ENCODE results near the gene IL23A.
A peak's percentile ranks its signal among the peaks of the same experiment; 100 is the strongest.

IL23A gene

GRCh38 chr12:56338308-56339157, at the start of gene IL23A:
Gene IL23A, plus strand, starts transcription at chr12:56338884. Its CDS starts 161 bp downstream, at chr12:56339045.
- in situ Hi-C loops (cut with MboI; ENCODE audit: low sequenced_read_pairs, unreplicated experiment), result no loop called here
- DNase-seq (ENCODE audit: low spot score), result peak; percentile 75
- no peak for TF ChIP-seq CTCF (IDR thresholded peaks at IDR 0.05; ENCODE audit: borderline replicate concordance, control extremely low read depth, extremely low read depth, insufficient read depth, missing control alignments)

- in situ Hi-C loops (cut with MboI; ENCODE audit: low sequenced_read_pairs, unreplicated experiment), result no loop called here
These were observed 44.9 kb upstream of the IL23A start for GRCh38 chr12:56293795-56294194.

GRCh38 chr12:56296295-56296694, 42.4 kb upstream of the IL23A start:
- DNase-seq (ENCODE audit: low spot score), result no peak
- in situ Hi-C loops (cut with MboI; ENCODE audit: low sequenced_read_pairs, unreplicated experiment), result no loop called here

More at GRCh38 chr12:56293795-56294194, 44.9 kb upstream of the IL23A start:
- TF ChIP-seq CTCF (IDR thresholded peaks at IDR 0.05; ENCODE audit: borderline replicate concordance, control extremely low read depth, extremely low read depth, insufficient read depth, missing control alignments), result no peak
- no peak for DNase-seq (ENCODE audit: low spot score)

GRCh38 chr12:56297400-56297799, 41.3 kb upstream of the IL23A start:
- no peak for TF ChIP-seq CTCF (IDR thresholded peaks at IDR 0.05; ENCODE audit: borderline replicate concordance, control extremely low read depth, extremely low read depth, insufficient read depth, missing control alignments)
- in situ Hi-C loops (cut with MboI; ENCODE audit: low sequenced_read_pairs, unreplicated experiment), result no loop called here
- no peak for DNase-seq (ENCODE audit: low spot score)

More at GRCh38 chr12:56296295-56296694, 42.4 kb upstream of the IL23A start:
- no peak for TF ChIP-seq CTCF (IDR thresholded peaks at IDR 0.05; ENCODE audit: borderline replicate concordance, control extremely low read depth, extremely low read depth, insufficient read depth, missing control alignments)

GRCh38 chr12:56298828-56299227, 39.9 kb upstream of the IL23A start:
- in situ Hi-C loops (cut with MboI; ENCODE audit: low sequenced_read_pairs, unreplicated experiment), result no loop called here
- no peak for DNase-seq (ENCODE audit: low spot score)
- no peak for TF ChIP-seq CTCF (IDR thresholded peaks at IDR 0.05; ENCODE audit: borderline replicate concordance, control extremely low read depth, extremely low read depth, insufficient read depth, missing control alignments)

- in situ Hi-C loops (cut with MboI; ENCODE audit: low sequenced_read_pairs, unreplicated experiment), result no loop called here
- DNase-seq (ENCODE audit: low spot score), result no peak
- no peak for TF ChIP-seq CTCF (IDR thresholded peaks at IDR 0.05; ENCODE audit: borderline replicate concordance, control extremely low read depth, extremely low read depth, insufficient read depth, missing control alignments)
These were observed 39.3 kb upstream of the IL23A start for GRCh38 chr12:56299308-56299852.

Data from GM13976 (cell line).